A673 (cell line): ENCODE measurements around the gene RAC2. TPM values are rescaled to one million over a fixed set of nuclear protein-coding genes. Genes with fewer than 3 reads are reported as not detected.

ENCODE experiments used
- BruUV-seq: library from RNA; stranded (reverse); fragments of 400-500 nt; replicated peaks from 2 replicates; lab custom pipeline; 2021; lab: Mats Ljungman, UMichigan
- CTCF ChIA-PET: fragments of 300-600 bp; sonication (Branson Sonifier 250); formaldehyde crosslinking; loops from one replicate; lab custom pipeline; 2022; ENCODE audit warnings: antibody characterized with exemption; lab: Charles Lee
- POLR2A ChIA-PET: fragments of 300-600 bp; sonication (Branson Sonifier 250); formaldehyde crosslinking; loops from one replicate; lab custom pipeline; 2022; ENCODE audit warnings: antibody characterized with exemption; ENCODE audit not compliant: low non-redundant PET; lab: Charles Lee
- DNase-seq: peaks from one replicate; pipeline ENCODE4 v3.0.0-alpha.2; 2015; ENCODE audit warnings: low spot score
- H3K27ac ChIP-seq: fragments of 200-600 bp; sonication (generic); 2 replicates; pipeline ENCODE4 v1.5.1; 2016; ENCODE audit warnings: mixed run types, low read depth, mild to moderate bottlenecking, mixed read lengths, antibody characterized with exemption, low read length; ENCODE audit not compliant: poor library complexity, severe bottlenecking
- H3K27me3 ChIP-seq: fragments of 200-600 bp; sonication (generic); replicated peaks from 2 replicates; pipeline ENCODE4 v1.6.1; 2017; ENCODE audit warnings: mixed run types, low read depth, mild to moderate bottlenecking, mixed read lengths, antibody characterized with exemption, low read length; ENCODE audit not compliant: insufficient read depth, poor library complexity
- H3K36me3 ChIP-seq: fragments of 200-600 bp; sonication (generic); 2 replicates; pipeline ENCODE4 v1.6.1; 2016; ENCODE audit warnings: mixed run types, mild to moderate bottlenecking, mixed read lengths, antibody characterized with exemption, low read length; ENCODE audit not compliant: insufficient read depth, poor library complexity, severe bottlenecking
- H3K4me1 ChIP-seq: fragments of 200-600 bp; sonication (generic); 2 replicates; pipeline ENCODE4 v1.6.1; 2017; ENCODE audit warnings: mixed run types, mild to moderate bottlenecking, mixed read lengths, antibody characterized with exemption, low read length; ENCODE audit not compliant: insufficient read depth, poor library complexity, severe bottlenecking
- H3K4me3 ChIP-seq: fragments of 200-600 bp; sonication (generic); 2 replicates; pipeline ENCODE4 v1.5.1; 2016; ENCODE audit warnings: low read depth, mixed run types, mild to moderate bottlenecking, mixed read lengths, low read length; ENCODE audit not compliant: poor library complexity, severe bottlenecking
- H3K9me3 ChIP-seq: fragments of 200-600 bp; sonication (generic); 2 replicates; pipeline ENCODE4 v1.6.1; 2016; ENCODE audit warnings: mixed run types, low read depth, mild to moderate bottlenecking, mixed read lengths, antibody characterized with exemption, low read length; ENCODE audit not compliant: poor library complexity, severe bottlenecking
- CTCF ChIP-seq: fragments of 300-800, 200-600 bp; sonication (generic); conservative IDR thresholded peaks from 2 replicates; pipeline ENCODE4 v1.5.1; 2017; ENCODE audit warnings: low read depth, mild to moderate bottlenecking, antibody characterized with exemption, low read length, moderate library complexity, mixed read lengths
- EZH2 ChIP-seq: fragments of 200-600 bp; sonication (generic); IDR thresholded peaks from 2 replicates; pipeline ENCODE4 v1.6.1; 2017; ENCODE audit warnings: borderline replicate concordance, low read depth, mild to moderate bottlenecking, mixed read lengths, antibody characterized with exemption, low read length; ENCODE audit not compliant: poor library complexity, severe bottlenecking
- intact Hi-C: fragments of 100-400 bp; cut with micrococcal nuclease; formaldehyde crosslinking; loops from one replicate; pipeline ENCODE4 v1.10.0; 2022; ENCODE audit not compliant: unreplicated experiment
- total RNA-seq: library from RNA; stranded (reverse); gene quantifications from 2 replicates; pipeline ENCODE4 v1.2.3, GENCODE V29; 2021

The RAC2 gene
- total RNA-seq, 1 experiment from 2014 or later = 4.0 TPM

GRCh38 chr22:37212174-37212906 is 31.7 kb downstream of the RAC2 start, which contains the start of gene SSTR3:
Gene SSTR3, minus strand, starts transcription at chr22:37212477. Its CDS starts 4,674 bp downstream, at chr22:37207803.
- intact Hi-C loops = no loop called here
- no peak for DNase-seq
- Histone ChIP-seq H3K4me1 (no peaks in the 10 kb centered on the region), H3K4me3 (no peak within 1 kb of the TSS), H3K9me3 (no peaks in the 10 kb centered on the region), H3K27ac (no peak within 1 kb of the TSS), H3K27me3 (no peaks in the 10 kb centered on the region), H3K36me3 (no peaks in the 10 kb centered on the region)
- POLR2A ChIA-PET = no interaction called here
- CTCF ChIA-PET = no interaction called here
- TF ChIP-seq CTCF = no peak
- no peak for TF ChIP-seq EZH2
- BruUV-seq = no TSS peak

- no TSS peak for BruUV-seq
- no peaks in the 10 kb centered on the region for H3K4me1 ChIP-seq
- DNase-seq = no peak
- ChIA-PET POLR2A (no interaction called here), CTCF (no interaction called here)
- H3K9me3 ChIP-seq = no peaks in the 10 kb centered on the region
- TF ChIP-seq EZH2 (no peak), CTCF (no peak)
- intact Hi-C loops = no loop called here
- no peaks in the 10 kb centered on the region for H3K27me3 ChIP-seq
- no peak overlapping the region for H3K27ac ChIP-seq
- no peak overlapping the region for H3K4me3 ChIP-seq
- no peaks in the 10 kb centered on the region for H3K36me3 ChIP-seq
Observed at GRCh38 chr22:37211866-37212173, 32.2 kb downstream of the RAC2 start.

GRCh38 chr22:37211075-37211865 is 32.8 kb downstream of the RAC2 start:
- TF ChIP-seq CTCF (no peak), EZH2 (no peak)
- no peak for DNase-seq
- H3K9me3 ChIP-seq = no peaks in the 10 kb centered on the region
- BruUV-seq = no TSS peak
- intact Hi-C loops = no loop called here
- H3K4me1 ChIP-seq = no peaks in the 10 kb centered on the region
- ChIA-PET CTCF (no interaction called here), POLR2A (no interaction called here)
- H3K27ac ChIP-seq = no peak overlapping the region
- no peaks in the 10 kb centered on the region for H3K36me3 ChIP-seq
- H3K27me3 ChIP-seq = no peaks in the 10 kb centered on the region
- no peak overlapping the region for H3K4me3 ChIP-seq
